Colonic mucosa (tissue), 4 donors: Measurements from ENCODE around the gene SHH. TPM values are rescaled to one million over a fixed set of nuclear protein-coding genes. Genes with fewer than 3 reads are reported as not detected.

ENCODE experiments used
- DNase-seq: peaks from one replicate; pipeline ENCODE4 v3.0.0-alpha.2; 2020
- H3K27ac ChIP-seq: fragments of 200-600 bp; one replicate; pipeline ENCODE4 v1.8.0; 2021
- H3K27me3 ChIP-seq: fragments of 200-600 bp; one replicate; pipeline ENCODE4 v1.8.0; 2021
- H3K36me3 ChIP-seq: fragments of 200-600 bp; one replicate; pipeline ENCODE4 v1.8.0; 2021
- H3K4me1 ChIP-seq: fragments of 200-600 bp; one replicate; pipeline ENCODE4 v1.8.0; 2021; ENCODE audit warnings: mild to moderate bottlenecking
- H3K4me3 ChIP-seq: fragments of 200-600 bp; one replicate; pipeline ENCODE4 v1.8.0; 2021
- H3K9ac ChIP-seq, 2 donors: one replicate each; pipeline ENCODE4 v1.7.0; 2013; ENCODE audit warnings: control low read depth in 2 of 2, low read depth in 2 of 2, low read length in 2 of 2
- H3K9me3 ChIP-seq: fragments of 200-600 bp; one replicate; pipeline ENCODE4 v1.8.0; 2021
- CTCF ChIP-seq: fragments of 200-600 bp; IDR thresholded peaks from one replicate; pipeline ENCODE4 v1.8.0; 2022; ENCODE audit warnings: antibody characterized with exemption, mild to moderate bottlenecking
- intact Hi-C: fragments of 100-400 bp; cut with DNase I; formaldehyde crosslinking; loops from one replicate; pipeline ENCODE4 v1.14.1; 2022
- total RNA-seq, 2 donors: library from RNA; stranded (reverse); fragmentation: NEBNext Ultra II Directional in 1 of 2; extraction: Animal tissue kit (Norgen Biotek cat#: 25700) in 1 of 2; gene quantifications; one replicate each; pipeline ENCODE4 v1.2.1, GENCODE V29; 2021
- donor health status: healthy.
- donor health status: DM: no; HTN: no; CAD: no.
- donor health status: DM: no; HTN: no; CAD: no.

SHH gene
- total RNA-seq, 2 donors from 2014 or later: 5.6 to 8.1 TPM

- TF ChIP-seq CTCF: no peak
- Histone ChIP-seq H3K36me3 (no peaks in the 10 kb centered on the region), H3K9me3 (no peaks in the 10 kb centered on the region), H3K27me3 (no peaks in the 10 kb centered on the region), H3K4me3 (no peak overlapping the region), H3K9ac (no peak overlapping the region), H3K27ac (no peak overlapping the region), H3K4me1 (no peaks in the 10 kb centered on the region)
- intact Hi-C loops: no loop called here
- DNase-seq: no peak
Measured at GRCh38 chr7:155835446-155836215, 23.4 kb upstream of the SHH start.

- H3K9me3 ChIP-seq: no peaks in the 10 kb centered on the region
- H3K9ac ChIP-seq: no peak overlapping the region
- H3K27me3 ChIP-seq: no peaks in the 10 kb centered on the region
- no peak for TF ChIP-seq CTCF
- intact Hi-C loops: no loop called here
- H3K4me1 ChIP-seq: no peaks in the 10 kb centered on the region
- no peak overlapping the region for H3K4me3 ChIP-seq
- H3K36me3 ChIP-seq: no peaks in the 10 kb centered on the region
- no peak overlapping the region for H3K27ac ChIP-seq
- no peak for DNase-seq
Measured at GRCh38 chr7:155834486-155835048, 22.3 kb upstream of the SHH start.

GRCh38 chr7:155833651-155834050 is 21.4 kb upstream of the SHH start:
- intact Hi-C loops: no loop called here
- no peak for DNase-seq
- Histone ChIP-seq H3K4me1 (no peaks in the 10 kb centered on the region), H3K9me3 (no peaks in the 10 kb centered on the region), H3K4me3 (no peak overlapping the region), H3K9ac (no peak overlapping the region), H3K36me3 (no peaks in the 10 kb centered on the region), H3K27me3 (no peaks in the 10 kb centered on the region), H3K27ac (no peak overlapping the region)
- TF ChIP-seq CTCF: no peak

GRCh38 chr7:155832581-155832981 is 20.3 kb upstream of the SHH start:
- intact Hi-C loops: no loop called here
- DNase-seq: no peak
- no peaks in the 10 kb centered on the region for H3K36me3 ChIP-seq
- H3K4me1 ChIP-seq: no peaks in the 10 kb centered on the region
- TF ChIP-seq CTCF: no peak
- H3K27ac ChIP-seq: no peak overlapping the region
- no peak overlapping the region for H3K9ac ChIP-seq
- H3K27me3 ChIP-seq: no peaks in the 10 kb centered on the region
- H3K9me3 ChIP-seq: no peaks in the 10 kb centered on the region
- no peak overlapping the region for H3K4me3 ChIP-seq

- H3K9me3 ChIP-seq: no peaks in the 10 kb centered on the region
Measured at GRCh38 chr7:155831807-155832524, 19.7 kb upstream of the SHH start.

More at GRCh38 chr7:155831807-155832524, 19.7 kb upstream of the SHH start:
- TF ChIP-seq CTCF: no peak
- no peaks in the 10 kb centered on the region for H3K36me3 ChIP-seq
- no peak overlapping the region for H3K4me3 ChIP-seq
- no peak for DNase-seq
- no peak overlapping the region for H3K9ac ChIP-seq
- H3K27me3 ChIP-seq: no peaks in the 10 kb centered on the region
- intact Hi-C loops: no loop called here
- H3K4me1 ChIP-seq: no peaks in the 10 kb centered on the region
- no peak overlapping the region for H3K27ac ChIP-seq
